Measurements from ENCODE around the gene SOD3.

SOD3 gene

GRCh38 chr4:24775032-24775605, 20.3 kb upstream of the SOD3 start:
- no peak for ATAC-seq
- no peak for DNase-seq

- ATAC-seq (no peak), DNase-seq (no peak)
Measured at GRCh38 chr4:24775750-24776149, 19.6 kb upstream of the SOD3 start.

- ATAC-seq (no peak), DNase-seq (no peak)
Measured at GRCh38 chr4:24777536-24778463, 17.6 kb upstream of the SOD3 start.

GRCh38 chr4:24778464-24779225, 16.7 kb upstream of the SOD3 start:
- ATAC-seq: no peak
- no peak for DNase-seq

GRCh38 chr4:24780936-24781495, 14.4 kb upstream of the SOD3 start:
- ATAC-seq (no peak), DNase-seq (no peak)

- no peak for ATAC-seq
- DNase-seq: no peak
Measured at GRCh38 chr4:24781999-24782745, 13.2 kb upstream of the SOD3 start.

- no peak for DNase-seq
- no peak for ATAC-seq
Measured at GRCh38 chr4:24783506-24783905, 11.9 kb upstream of the SOD3 start.

GRCh38 chr4:24791043-24791442, 4.3 kb upstream of the SOD3 start:
- DNase-seq (no peak), ATAC-seq (no peak)

GRCh38 chr4:24792552-24792951, 2.8 kb upstream of the SOD3 start:
- DNase-seq: no peak
- ATAC-seq: no peak

GRCh38 chr4:24793219-24794005, 2.0 kb upstream of the SOD3 start:
- no peak for DNase-seq
- ATAC-seq: no peak

GRCh38 chr4:24794051-24794450, 1.3 kb upstream of the SOD3 start:
- no peak for ATAC-seq
- DNase-seq: no peak

- DNase-seq (no peak), ATAC-seq (no peak)
Measured at GRCh38 chr4:24794480-24794879, 893 bp upstream of the SOD3 start.

- ATAC-seq (no peak), DNase-seq (no peak)
Measured at GRCh38 chr4:24795666-24796381, 451 bp downstream of the SOD3 start.

- DNase-seq: no peak
- no peak for ATAC-seq
Measured at GRCh38 chr4:24796620-24797019, 1.2 kb downstream of the SOD3 start.

- no peak for DNase-seq
- ATAC-seq: no peak
Measured at GRCh38 chr4:24798036-24798610, 2.8 kb downstream of the SOD3 start.

- no peak for DNase-seq
- ATAC-seq: no peak
Measured at GRCh38 chr4:24799196-24799543, 3.8 kb downstream of the SOD3 start.

GRCh38 chr4:24799544-24800324, 4.4 kb downstream of the SOD3 start:
- no peak for DNase-seq
- peak; percentile 8 for ATAC-seq

GRCh38 chr4:24800325-24800895, 5.0 kb downstream of the SOD3 start:
- ATAC-seq (no peak), DNase-seq (no peak)

Measured in stimulated activated naive CD8-positive, alpha-beta T cell treated with anti-CD3 and anti-CD28 coated beads, Interleukin-15, Interleukin-2, amounts not matched to agents 100 U/mL and 50 U/mL, for 24 hours (primary cell).